B cell (primary cell): Measurements from ENCODE around the gene OR6C2.

Experiments
- EZH2 ChIP-seq: IDR thresholded peaks from 2 replicates; pipeline ENCODE4 v1.6.1; 2012; ENCODE audit warnings: borderline replicate concordance, low read depth, mild to moderate bottlenecking, moderate library complexity, low read length; ENCODE audit not compliant: insufficient read depth, poor library complexity, severe bottlenecking
- TF ChIP-seq, protein P1 (sequence below): fragments of 200-600 bp; IDR thresholded peaks from one replicate; pipeline ENCODE4 v1.8.0; 2022; ENCODE audit warnings: antibody characterized with exemption, mild to moderate bottlenecking

DNA sequence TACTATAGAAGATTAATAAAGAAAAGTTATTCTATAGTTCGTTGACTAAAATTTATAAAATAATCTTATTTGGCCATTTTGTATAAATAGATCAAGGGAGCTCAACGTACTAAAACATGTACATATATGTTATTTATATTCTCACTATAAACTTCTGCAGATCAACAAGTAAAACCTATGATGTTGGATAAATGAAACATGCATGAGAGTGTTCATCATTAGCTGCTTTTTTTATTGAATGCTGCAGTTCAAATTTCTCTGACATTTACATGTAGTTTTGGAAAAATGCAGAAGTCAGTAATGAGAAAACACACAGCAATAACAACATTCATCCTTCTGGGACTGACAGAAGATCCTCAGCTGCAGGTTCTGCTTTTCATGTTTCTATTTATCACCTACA, 48.2 kb downstream of the OR6C2 start, which contains the start of gene OR6C68:
- TF ChIP-seq, protein P1, sequence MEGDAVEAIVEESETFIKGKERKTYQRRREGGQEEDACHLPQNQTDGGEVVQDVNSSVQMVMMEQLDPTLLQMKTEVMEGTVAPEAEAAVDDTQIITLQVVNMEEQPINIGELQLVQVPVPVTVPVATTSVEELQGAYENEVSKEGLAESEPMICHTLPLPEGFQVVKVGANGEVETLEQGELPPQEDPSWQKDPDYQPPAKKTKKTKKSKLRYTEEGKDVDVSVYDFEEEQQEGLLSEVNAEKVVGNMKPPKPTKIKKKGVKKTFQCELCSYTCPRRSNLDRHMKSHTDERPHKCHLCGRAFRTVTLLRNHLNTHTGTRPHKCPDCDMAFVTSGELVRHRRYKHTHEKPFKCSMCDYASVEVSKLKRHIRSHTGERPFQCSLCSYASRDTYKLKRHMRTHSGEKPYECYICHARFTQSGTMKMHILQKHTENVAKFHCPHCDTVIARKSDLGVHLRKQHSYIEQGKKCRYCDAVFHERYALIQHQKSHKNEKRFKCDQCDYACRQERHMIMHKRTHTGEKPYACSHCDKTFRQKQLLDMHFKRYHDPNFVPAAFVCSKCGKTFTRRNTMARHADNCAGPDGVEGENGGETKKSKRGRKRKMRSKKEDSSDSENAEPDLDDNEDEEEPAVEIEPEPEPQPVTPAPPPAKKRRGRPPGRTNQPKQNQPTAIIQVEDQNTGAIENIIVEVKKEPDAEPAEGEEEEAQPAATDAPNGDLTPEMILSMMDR = no peak
- TF ChIP-seq EZH2 = no peak
